HG02885 (cell line): ENCODE measurements around the gene RGS21.

ENCODE experiments used
- ATAC-seq: cut with Tn5 transposase; IDR thresholded peaks from one replicate; pipeline ENCODE4 v1.9.1; 2021; ENCODE audit warnings: mild to moderate bottlenecking; ENCODE audit not compliant: unreplicated experiment, poor library complexity

RGS21 gene

GRCh38 chr1:192378276-192378675, 61.5 kb downstream of the RGS21 start:
- no peak for ATAC-seq

- no peak for ATAC-seq
Measured at GRCh38 chr1:192378878-192379277, 62.1 kb downstream of the RGS21 start.

- no peak for ATAC-seq
Measured at GRCh38 chr1:192379554-192379953, 62.8 kb downstream of the RGS21 start.

- ATAC-seq = peak; percentile 52
Measured at GRCh38 chr1:192382758-192383157, 66.0 kb downstream of the RGS21 start.

- ATAC-seq = no peak
Measured at GRCh38 chr1:192386051-192386650, 69.4 kb downstream of the RGS21 start.

GRCh38 chr1:192395211-192395610, 78.4 kb downstream of the RGS21 start:
- no peak for ATAC-seq

GRCh38 chr1:192395895-192396294, 79.1 kb downstream of the RGS21 start:
- ATAC-seq = no peak

- ATAC-seq = no peak
Measured at GRCh38 chr1:192399161-192399560, 82.4 kb downstream of the RGS21 start.

GRCh38 chr1:192401825-192402224, 85.0 kb downstream of the RGS21 start:
- ATAC-seq = no peak

GRCh38 chr1:192402571-192402970, 85.8 kb downstream of the RGS21 start:
- no peak for ATAC-seq

GRCh38 chr1:192407206-192407605, 90.4 kb downstream of the RGS21 start:
- ATAC-seq = no peak
